Neuronal stem cell (in vitro differentiated cells): ENCODE results near the gene IL1B.

Experiments
- DNase-seq: peaks from one replicate; pipeline ENCODE4 v3.0.0-alpha.2; 2013; ENCODE audit warnings: low spot score
- H2AFZ ChIP-seq: one replicate; pipeline ENCODE4 v1.6.1; 2013; ENCODE audit warnings: mild to moderate bottlenecking, low read length, inconsistent platforms
- H2AK5ac ChIP-seq: 2 replicates; pipeline ENCODE4 v1.6.1; 2013; ENCODE audit warnings: low read depth, mild to moderate bottlenecking, inconsistent platforms, low read length, moderate library complexity, mixed read lengths
- H2BK120ac ChIP-seq: 2 replicates; pipeline ENCODE4 v1.6.1; 2013; ENCODE audit warnings: low read depth, mild to moderate bottlenecking, inconsistent platforms, low read length, moderate library complexity, mixed read lengths
- H2BK12ac ChIP-seq: one replicate; pipeline ENCODE4 v1.6.1; 2013; ENCODE audit warnings: low read length, inconsistent platforms
- H2BK15ac ChIP-seq: 2 replicates; pipeline ENCODE4 v1.6.1; 2013; ENCODE audit warnings: mild to moderate bottlenecking, low read length, inconsistent platforms, mixed read lengths
- H2BK5ac ChIP-seq: one replicate; pipeline ENCODE4 v1.6.1; 2013; ENCODE audit warnings: inconsistent platforms, mild to moderate bottlenecking, low read length, moderate library complexity
- H3K14ac ChIP-seq: one replicate; pipeline ENCODE4 v1.6.1; 2013; ENCODE audit warnings: low read length, inconsistent platforms
- H3K18ac ChIP-seq: 2 replicates; pipeline ENCODE4 v1.6.1; 2013; ENCODE audit warnings: low read length, inconsistent platforms
- H3K23ac ChIP-seq: 2 replicates; pipeline ENCODE4 v1.6.1; 2013; ENCODE audit warnings: low read depth, mild to moderate bottlenecking, mixed read lengths, low read length, inconsistent platforms; ENCODE audit not compliant: poor library complexity
- H3K27ac ChIP-seq: replicated peaks from 3 replicates; pipeline ENCODE4 v1.5.1; 2013; ENCODE audit warnings: low read length, inconsistent platforms
- H3K27me3 ChIP-seq, 3 experiments: 2 replicates each; pipeline ENCODE4 v1.6.1; 2013; ENCODE audit warnings: low read length in 3 of 3, mild to moderate bottlenecking in 2 of 3, inconsistent platforms in 1 of 3, low read depth in 1 of 3, mixed read lengths in 1 of 3, moderate library complexity in 1 of 3; ENCODE audit not compliant: control insufficient read depth in 3 of 3, insufficient read depth in 3 of 3
- H3K36me3 ChIP-seq, 2 donors: replicated peaks in 1 of 2; 2 replicates each; pipeline ENCODE4 v1.6.1; 2013; ENCODE audit warnings: low read length in 2 of 2; ENCODE audit not compliant: control insufficient read depth in 2 of 2, insufficient read depth in 2 of 2
- H3K4ac ChIP-seq: 2 replicates; pipeline ENCODE4 v1.6.1; 2013; ENCODE audit warnings: inconsistent platforms, mild to moderate bottlenecking, low read length, moderate library complexity
- H3K4me1 ChIP-seq, 2 donors: 1 replicate in 1 of 2; 2 replicates in 1 of 2; pipeline ENCODE4 v1.6.1; 2013; ENCODE audit warnings: low read length in 2 of 2, low read depth in 1 of 2; ENCODE audit not compliant: control insufficient read depth in 2 of 2, insufficient read depth in 1 of 2
- H3K4me2 ChIP-seq: one replicate; pipeline ENCODE4 v1.6.1; 2013; ENCODE audit warnings: mild to moderate bottlenecking, low read length, inconsistent platforms; ENCODE audit not compliant: insufficient read depth, poor library complexity, severe bottlenecking
- H3K4me3 ChIP-seq, 2 donors: 2 replicates each; pipeline ENCODE4 v1.5.1; 2013; ENCODE audit warnings: low read length in 2 of 2, mild to moderate bottlenecking in 2 of 2, inconsistent platforms in 1 of 2, moderate library complexity in 1 of 2
- H3K79me1 ChIP-seq: one replicate; pipeline ENCODE4 v1.6.1; 2013; ENCODE audit warnings: low read depth, mild to moderate bottlenecking, inconsistent platforms, low read length, moderate library complexity
- H3K9ac ChIP-seq: one replicate; pipeline ENCODE4 v1.6.1; 2013; ENCODE audit warnings: mild to moderate bottlenecking, low read depth, low read length, inconsistent platforms; ENCODE audit not compliant: poor library complexity
- H3K9me3 ChIP-seq, 2 donors: replicated peaks in 1 of 2; 2 replicates each; pipeline versions ENCODE3 to v1.6.1; 2013; ENCODE audit warnings: low read length in 2 of 2, mild to moderate bottlenecking in 2 of 2, inconsistent platforms in 1 of 2, low read depth in 1 of 2, mixed read lengths in 1 of 2, moderate library complexity in 1 of 2; ENCODE audit not compliant: control insufficient read depth in 2 of 2, insufficient read depth in 1 of 2
- H4K8ac ChIP-seq: one replicate; pipeline ENCODE4 v1.6.1; 2013; ENCODE audit warnings: low read depth, mild to moderate bottlenecking, inconsistent platforms, low read length, moderate library complexity
- H4K91ac ChIP-seq: one replicate; pipeline ENCODE4 v1.6.1; 2013; ENCODE audit warnings: low read length, low read depth, mild to moderate bottlenecking, inconsistent platforms; ENCODE audit not compliant: poor library complexity
- WGBS, 2 donors: extraction: QIAGEN DNeasy Blood & Tissue Kit; methylation state at CpG; one replicate each; pipeline ENCODE4 v1.1.7; 2013; ENCODE audit warnings: missing lambda C conversion rate in 2 of 2, mixed read lengths in 1 of 2; ENCODE audit not compliant: insufficient read length in 2 of 2, insufficient replicate concordance in 1 of 2; ENCODE audit errors: extremely low coverage in 2 of 2; 5-methylcytosine and 5-hydroxymethylcytosine counted together

IL1B gene

DNA sequence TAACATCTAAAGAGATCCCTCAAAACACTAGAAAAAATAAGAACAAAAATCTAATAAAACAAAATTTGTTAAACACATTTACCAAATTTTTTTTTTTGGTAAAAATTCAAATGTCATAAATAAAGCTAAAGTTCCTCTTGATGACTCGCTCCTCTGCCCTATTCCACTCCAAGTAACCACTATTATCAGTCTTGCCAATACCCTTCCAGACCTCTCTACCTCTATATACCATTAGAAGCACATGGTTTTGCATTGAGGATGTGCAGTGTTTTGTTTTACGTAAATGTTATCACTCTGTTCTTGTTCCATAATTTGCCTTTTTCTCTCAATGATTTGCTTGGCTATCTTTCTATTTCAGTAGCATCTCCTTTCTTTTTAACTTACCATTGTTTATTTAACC, 10.9 kb downstream of the IL1B start:
- H3K9me3 ChIP-seq = no peaks in the 10 kb centered on the region

DNA sequence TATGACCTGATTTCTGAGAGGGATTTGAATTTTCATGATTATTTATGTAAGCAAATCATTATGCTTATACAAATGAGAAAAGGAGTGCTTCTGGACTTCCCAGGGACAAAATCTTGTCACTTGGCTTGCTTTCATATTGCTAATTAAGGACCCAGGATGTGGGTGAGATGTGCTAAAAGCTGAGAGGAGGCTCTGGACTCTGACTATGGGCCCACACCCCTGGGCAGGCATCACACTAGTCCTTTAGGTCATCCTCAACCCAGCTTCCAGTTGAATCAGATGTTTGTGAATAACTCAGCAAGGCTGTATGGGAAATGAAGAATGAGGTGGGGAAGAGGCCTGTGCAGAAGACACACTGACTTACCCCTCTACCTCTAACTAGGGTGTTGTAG, 11.9 kb downstream of the IL1B start:
- Histone ChIP-seq H3K27me3 (no peaks in the 10 kb centered on the region), H3K4me1 (peaks cover 0 to 3% of the 10 kb centered on the region in 2 donors), H2BK15ac (no peak overlapping the region), H3K9ac (no peak overlapping the region), H4K8ac (no peak overlapping the region), H3K27ac (no peak overlapping the region), H2AK5ac (no peak overlapping the region), H2BK120ac (no peak overlapping the region), H3K4me2 (no peak overlapping the region), H3K23ac (no peak overlapping the region), H2BK5ac (no peak overlapping the region), H3K18ac (no peak overlapping the region), H3K4me3 (no peak overlapping the region), H3K36me3 (no peaks in the 10 kb centered on the region), H3K79me1 (no peaks in the 10 kb centered on the region), H2AFZ (no peak overlapping the region), H3K9me3 (no peaks in the 10 kb centered on the region), H4K91ac (no peak overlapping the region), H3K14ac (no peak overlapping the region), H3K4ac (no peak overlapping the region), H2BK12ac (no peak overlapping the region)
- DNase-seq = no peak

More for the DNA sequence above, 10.9 kb downstream of the IL1B start:
- no peaks in the 10 kb centered on the region for H3K36me3 ChIP-seq
- H3K4me3 ChIP-seq = no peak overlapping the region
- no peak overlapping the region for H2AK5ac ChIP-seq
- H2BK15ac ChIP-seq = no peak overlapping the region
- no peaks in the 10 kb centered on the region for H3K79me1 ChIP-seq
- H3K23ac ChIP-seq = no peak overlapping the region
- no peak overlapping the region for H3K14ac ChIP-seq
- no peak overlapping the region for H3K9ac ChIP-seq
- no peak for DNase-seq
- peaks cover 0 to 3% of the 10 kb centered on the region in 2 donors for H3K4me1 ChIP-seq
- H3K18ac ChIP-seq = no peak overlapping the region
- H3K4me2 ChIP-seq = no peak overlapping the region
- H3K27ac ChIP-seq = no peak overlapping the region
- no peak overlapping the region for H2BK12ac ChIP-seq
- H2AFZ ChIP-seq = no peak overlapping the region
- H3K27me3 ChIP-seq = no peaks in the 10 kb centered on the region
- no peak overlapping the region for H4K91ac ChIP-seq
- no peak overlapping the region for H3K4ac ChIP-seq
- no peak overlapping the region for H2BK5ac ChIP-seq
- no peak overlapping the region for H4K8ac ChIP-seq
- no CpG with 5 or more reads among the region's 2 CpGs for WGBS, 2 donors
- H2BK120ac ChIP-seq = no peak overlapping the region

DNA sequence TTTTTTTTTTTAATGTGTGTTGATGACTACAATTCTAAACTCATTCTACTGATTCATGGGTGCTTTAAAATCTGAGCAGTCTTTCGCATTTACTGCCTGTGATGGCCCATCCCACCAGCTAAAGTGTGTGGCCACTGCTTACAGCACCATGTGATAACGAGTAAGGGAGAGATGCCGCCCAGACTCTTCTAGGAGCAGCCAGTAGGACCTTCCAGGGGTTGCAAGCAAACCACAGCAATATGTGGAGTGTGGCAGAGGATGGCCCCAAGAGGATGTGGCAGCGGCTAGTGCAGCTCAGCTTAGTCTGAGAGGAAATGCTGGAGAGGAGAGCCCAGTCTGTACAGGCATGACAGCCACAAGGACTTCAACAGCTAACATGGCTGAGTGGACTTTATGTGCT, 14.9 kb downstream of the IL1B start:
- DNase-seq = no peak
- H2AFZ ChIP-seq = no peak overlapping the region
- H3K4me2 ChIP-seq = no peak overlapping the region
- no peak overlapping the region for H2BK120ac ChIP-seq
- peaks cover 3 to 6% of the 10 kb centered on the region in 2 donors for H3K4me1 ChIP-seq
- H2BK12ac ChIP-seq = no peak overlapping the region
- no CpG with 5 or more reads among the region's 4 CpGs for WGBS, 2 donors
- no peak overlapping the region for H3K4me3 ChIP-seq
- no peak overlapping the region for H3K14ac ChIP-seq
- H3K36me3 ChIP-seq = no peaks in the 10 kb centered on the region
- H2AK5ac ChIP-seq = no peak overlapping the region
- H3K79me1 ChIP-seq = no peaks in the 10 kb centered on the region
- H3K4ac ChIP-seq = no peak overlapping the region
- no peak overlapping the region for H3K23ac ChIP-seq
- H4K8ac ChIP-seq = no peak overlapping the region
- H3K18ac ChIP-seq = no peak overlapping the region
- H2BK15ac ChIP-seq = no peak overlapping the region
- no peaks in the 10 kb centered on the region for H3K9me3 ChIP-seq
- H3K27me3 ChIP-seq = no peaks in the 10 kb centered on the region
- H3K27ac ChIP-seq = no peak overlapping the region
- no peak overlapping the region for H2BK5ac ChIP-seq
- no peak overlapping the region for H3K9ac ChIP-seq
- no peak overlapping the region for H4K91ac ChIP-seq

DNA sequence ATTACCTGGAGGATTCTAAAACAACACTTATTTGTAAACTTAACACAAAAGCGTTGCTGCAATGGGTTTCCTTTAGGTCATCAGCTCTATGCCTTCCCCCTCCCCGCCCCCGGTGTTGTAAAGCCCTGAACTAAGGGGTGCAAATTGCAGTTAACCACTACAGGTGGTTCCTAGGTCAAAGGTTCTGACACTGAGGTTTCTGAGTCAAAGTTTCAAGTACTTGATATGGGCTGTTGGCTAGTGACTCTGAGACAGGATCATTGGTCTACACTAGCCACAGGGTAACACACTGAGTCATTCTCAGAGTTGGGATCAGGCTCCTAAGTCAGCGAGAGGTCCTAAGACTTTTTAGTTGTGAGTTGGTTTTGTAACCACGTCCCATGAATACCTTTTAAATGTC, 15.4 kb downstream of the IL1B start:
- no peak overlapping the region for H3K4me3 ChIP-seq
- H3K79me1 ChIP-seq = no peaks in the 10 kb centered on the region
- no peak overlapping the region for H3K14ac ChIP-seq
- no peak overlapping the region for H3K27ac ChIP-seq
- no peak overlapping the region for H2BK120ac ChIP-seq
- H3K23ac ChIP-seq = no peak overlapping the region
- no peak overlapping the region for H4K8ac ChIP-seq
- peaks cover 3 to 6% of the 10 kb centered on the region in 2 donors for H3K4me1 ChIP-seq
- H3K4me2 ChIP-seq = no peak overlapping the region
- H3K27me3 ChIP-seq = no peaks in the 10 kb centered on the region
- no peak for DNase-seq
- no peak overlapping the region for H3K4ac ChIP-seq
- no peak overlapping the region for H2BK12ac ChIP-seq
- no peak overlapping the region for H4K91ac ChIP-seq
- H3K9me3 ChIP-seq = no peaks in the 10 kb centered on the region
- WGBS, 2 donors = no CpG with 5 or more reads among the region's 5 CpGs
- no peaks in the 10 kb centered on the region for H3K36me3 ChIP-seq
- H2BK5ac ChIP-seq = no peak overlapping the region
- no peak overlapping the region for H2BK15ac ChIP-seq
- H2AFZ ChIP-seq = no peak overlapping the region
- H2AK5ac ChIP-seq = no peak overlapping the region
- no peak overlapping the region for H3K9ac ChIP-seq
- H3K18ac ChIP-seq = no peak overlapping the region
